Stimulated activated CD8-positive, alpha-beta memory T cell treated with anti-CD3 and anti-CD28 coated beads, Interleukin-7, amount 100 ng/mL, for 48 hours (primary cell): ENCODE results near the gene NUTF2.
"Not testable (repeated sequence)": the region's sequence is repeated elsewhere in the genome, so short reads cannot be mapped to it uniquely, and the experiment has no call there.

Experiments
- DNase-seq, 2 donors: peaks; one replicate each; pipeline ENCODE4 v3.0.0-alpha.2; 2020; ENCODE audit warnings: low read depth in 1 of 2; ENCODE audit errors: extremely low read depth in 1 of 2

The NUTF2 gene

GRCh38 chr16:67837190-67837589 lies 9.5 kb upstream of the NUTF2 start:
- DNase-seq: not testable (repeated sequence)

DNA sequence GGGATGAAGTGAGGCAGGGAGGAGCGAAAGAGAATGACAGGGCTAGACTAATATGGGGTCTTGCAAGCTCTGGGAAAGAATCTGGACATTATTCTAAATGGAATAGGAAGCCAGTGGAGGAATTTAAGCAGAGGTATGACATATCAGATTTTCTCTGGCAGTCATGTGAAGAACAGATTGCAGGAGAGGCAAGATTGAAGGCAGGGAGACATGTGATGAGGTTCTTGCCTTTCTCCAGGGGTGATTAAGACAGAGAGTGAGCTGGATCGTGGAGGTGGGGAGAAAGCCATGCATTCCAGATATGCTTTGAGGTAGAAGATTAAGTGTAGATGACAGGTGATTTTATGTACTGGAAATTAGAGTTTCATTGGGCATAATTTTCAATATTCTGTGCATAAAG lies 8.9 kb upstream of the NUTF2 start:
- DNase-seq: no peak

DNA sequence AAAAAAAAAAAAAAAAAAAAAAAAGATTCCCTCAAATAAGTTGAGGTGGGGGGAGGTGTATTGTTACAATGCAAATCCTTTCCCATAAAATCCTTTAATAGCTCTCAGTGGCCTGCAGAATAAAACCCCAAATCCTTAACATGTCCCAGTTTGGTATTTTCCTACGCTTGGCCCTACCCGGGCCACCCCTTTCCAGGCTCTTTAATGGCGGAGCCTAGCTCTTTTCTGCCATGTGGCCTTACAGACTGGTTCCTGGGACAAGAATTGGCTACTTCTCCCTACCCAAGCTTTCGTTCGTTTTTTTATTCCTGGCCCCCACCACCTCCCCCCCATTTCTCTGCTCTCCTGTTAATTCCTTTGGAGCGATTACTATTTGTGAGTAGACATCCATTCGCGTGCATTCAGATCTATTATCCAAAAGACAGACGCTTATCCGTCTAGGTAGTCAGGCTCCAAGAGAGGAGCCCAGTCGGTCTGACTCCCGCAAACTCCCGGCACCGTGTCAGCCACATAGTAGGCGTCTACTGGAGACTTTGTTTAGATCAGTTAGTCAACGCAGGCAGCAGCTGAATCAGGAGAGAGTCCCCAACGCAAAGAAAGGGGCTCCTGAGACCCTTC lies 5.4 kb upstream of the NUTF2 start:
- DNase-seq: no peak

DNA sequence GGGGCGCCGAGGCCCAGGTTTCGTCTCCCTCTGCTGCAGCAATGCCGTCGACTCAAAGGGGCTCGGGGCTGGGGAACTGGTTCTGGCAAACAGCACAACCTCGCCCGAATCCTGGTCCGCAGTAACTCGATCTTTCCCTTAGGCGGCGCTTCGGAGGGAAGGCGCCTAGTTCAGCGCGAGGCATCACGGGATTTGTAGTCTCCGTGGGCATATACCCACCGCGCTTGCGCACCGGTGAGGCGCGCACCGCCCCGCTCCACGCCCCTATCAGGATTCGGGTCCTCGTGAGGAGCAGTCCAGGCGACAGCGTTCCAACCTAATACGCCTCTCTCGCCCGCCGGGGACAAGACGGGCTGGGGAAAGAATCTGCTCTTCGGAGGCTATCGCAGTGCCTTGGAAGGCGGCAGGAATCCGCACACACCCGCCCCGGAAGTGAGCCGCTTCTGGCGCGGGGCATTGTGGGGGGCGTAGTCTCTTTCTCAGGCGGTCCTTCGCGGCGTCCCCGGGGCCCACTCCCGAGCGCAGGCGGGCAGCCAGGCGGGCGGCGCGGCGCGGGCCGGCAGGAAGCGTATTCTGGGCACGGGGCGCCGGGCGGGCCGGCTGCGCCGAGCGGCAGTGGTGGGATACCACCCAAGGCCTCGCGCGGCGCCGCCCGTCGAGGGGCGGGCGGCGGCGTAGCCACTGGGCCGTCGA lies 4.8 kb upstream of the NUTF2 start, which contains the start of gene THAP11:
THAP11 (plus strand) TSS at position 505 of the 693 bp plus-strand sequence. CDS start 235 bp downstream, outside the sequence.
- peak; percentile 77 to 90 for DNase-seq

DNA sequence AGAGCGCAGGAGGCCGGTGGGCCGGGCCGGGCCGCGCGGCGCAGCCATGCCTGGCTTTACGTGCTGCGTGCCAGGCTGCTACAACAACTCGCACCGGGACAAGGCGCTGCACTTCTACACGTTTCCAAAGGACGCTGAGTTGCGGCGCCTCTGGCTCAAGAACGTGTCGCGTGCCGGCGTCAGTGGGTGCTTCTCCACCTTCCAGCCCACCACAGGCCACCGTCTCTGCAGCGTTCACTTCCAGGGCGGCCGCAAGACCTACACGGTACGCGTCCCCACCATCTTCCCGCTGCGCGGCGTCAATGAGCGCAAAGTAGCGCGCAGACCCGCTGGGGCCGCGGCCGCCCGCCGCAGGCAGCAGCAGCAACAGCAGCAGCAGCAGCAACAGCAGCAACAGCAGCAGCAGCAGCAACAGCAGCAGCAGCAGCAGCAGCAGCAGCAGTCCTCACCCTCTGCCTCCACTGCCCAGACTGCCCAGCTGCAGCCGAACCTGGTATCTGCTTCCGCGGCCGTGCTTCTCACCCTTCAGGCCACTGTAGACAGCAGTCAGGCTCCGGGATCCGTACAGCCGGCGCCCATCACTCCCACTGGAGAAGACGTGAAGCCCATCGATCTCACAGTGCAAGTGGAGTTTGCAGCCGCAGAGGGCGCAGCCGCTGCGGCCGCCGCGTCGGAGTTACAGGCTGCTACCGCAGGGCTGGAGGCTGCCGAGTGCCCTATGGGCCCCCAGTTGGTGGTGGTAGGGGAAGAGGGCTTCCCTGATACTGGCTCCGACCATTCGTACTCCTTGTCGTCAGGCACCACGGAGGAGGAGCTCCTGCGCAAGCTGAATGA lies 4.0 kb upstream of the NUTF2 start:
- DNase-seq: peak; percentile 40 to 44

GRCh38 chr16:67843343-67843765 lies 3.4 kb upstream of the NUTF2 start:
- DNase-seq: no peak

DNA sequence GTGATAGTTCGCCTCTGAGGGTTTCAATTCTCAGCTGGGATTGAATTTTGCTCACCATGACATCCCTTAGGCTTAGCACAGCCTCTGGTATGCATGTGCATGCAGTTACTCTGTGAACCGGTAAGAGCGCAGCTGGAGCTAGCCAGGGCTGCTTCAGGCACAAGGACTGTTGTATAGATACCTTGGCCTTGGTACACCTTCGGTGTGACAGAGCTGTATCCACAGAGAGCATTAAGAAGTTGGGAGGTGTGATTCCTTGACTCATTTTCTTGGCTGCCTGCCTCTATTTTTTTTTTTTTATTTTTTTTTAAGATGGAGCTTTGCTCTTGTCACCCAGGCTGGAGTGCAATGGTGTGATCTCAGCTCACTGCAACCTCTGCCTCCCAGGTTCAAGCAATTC lies 2.2 kb upstream of the NUTF2 start:
- DNase-seq: no peak

DNA sequence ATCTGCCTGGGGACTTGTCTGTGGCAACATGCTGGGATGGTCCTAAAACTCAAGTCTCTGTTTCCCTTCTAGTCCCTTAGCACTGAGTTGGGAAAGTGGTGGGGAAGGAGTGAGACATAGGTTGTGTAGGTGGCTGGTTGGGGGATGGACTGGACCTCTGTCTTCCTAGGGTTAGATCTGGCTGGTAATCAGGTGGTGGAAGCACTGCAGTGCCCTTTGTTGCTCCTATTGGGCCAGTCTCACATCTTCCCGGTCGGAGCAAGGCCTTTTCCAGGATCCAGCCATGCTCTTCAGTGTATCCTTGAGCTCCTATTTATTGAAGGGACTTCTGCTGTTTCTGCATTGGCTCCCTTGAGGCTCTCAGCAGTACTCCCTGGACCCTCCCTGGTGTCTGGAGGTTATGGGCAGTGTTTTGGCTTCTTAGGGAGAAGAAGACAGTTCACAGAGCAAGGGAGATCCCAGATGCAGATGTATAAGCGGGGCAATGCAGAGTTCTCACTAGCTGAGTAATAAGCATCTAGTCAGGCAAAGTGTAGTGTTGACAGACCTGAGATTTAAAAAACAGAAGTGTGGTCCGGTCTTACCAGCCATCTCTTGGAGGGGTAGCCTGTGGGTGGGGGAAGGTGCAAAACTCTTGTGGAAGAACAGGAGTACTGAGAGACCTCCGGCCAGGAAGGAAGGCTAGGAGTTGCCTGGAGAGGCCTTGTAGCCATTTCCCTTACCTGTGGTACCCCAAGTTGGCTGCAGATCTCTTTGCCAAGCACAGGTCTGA lies 1.3 kb upstream of the NUTF2 start:
- DNase-seq: no peak

- DNase-seq: no peak
Measured at GRCh38 chr16:67846063-67846319, 742 bp upstream of the NUTF2 start.

GRCh38 chr16:67847064-67847861 lies 530 bp downstream of the NUTF2 start, which contains the start of gene CENPT:
TSS of gene CENPT (minus strand) at chr16:67847693. CDS start at chr16:67833859, 13,834 bp downstream.
- DNase-seq: peak in 1 of 2 donors; percentile 29

- DNase-seq: no peak
Measured at GRCh38 chr16:67848118-67848517, 1.4 kb downstream of the NUTF2 start.

DNA sequence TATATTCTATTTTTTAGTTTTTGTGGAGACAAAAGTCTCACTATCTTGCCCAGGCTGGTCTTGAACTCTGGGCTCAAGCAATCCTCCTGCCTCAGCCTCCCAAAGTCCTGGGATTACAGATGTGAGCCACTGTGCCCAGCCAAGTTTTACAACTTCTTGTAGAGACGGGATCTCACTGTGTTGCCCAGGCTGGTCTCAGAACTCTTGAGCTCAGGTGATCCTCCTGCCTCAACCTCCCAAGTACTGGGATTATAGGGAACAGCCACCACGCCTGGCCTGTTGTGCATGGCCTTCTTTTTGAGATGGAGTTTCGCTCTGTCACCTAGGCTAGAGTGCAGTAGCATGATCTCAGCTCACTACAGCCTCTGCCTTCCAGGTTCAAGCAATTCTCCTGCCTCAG lies 6.9 kb downstream of the NUTF2 start:
- no peak for DNase-seq

GRCh38 chr16:67855789-67856188 lies 9.1 kb downstream of the NUTF2 start:
- DNase-seq: no peak

DNA sequence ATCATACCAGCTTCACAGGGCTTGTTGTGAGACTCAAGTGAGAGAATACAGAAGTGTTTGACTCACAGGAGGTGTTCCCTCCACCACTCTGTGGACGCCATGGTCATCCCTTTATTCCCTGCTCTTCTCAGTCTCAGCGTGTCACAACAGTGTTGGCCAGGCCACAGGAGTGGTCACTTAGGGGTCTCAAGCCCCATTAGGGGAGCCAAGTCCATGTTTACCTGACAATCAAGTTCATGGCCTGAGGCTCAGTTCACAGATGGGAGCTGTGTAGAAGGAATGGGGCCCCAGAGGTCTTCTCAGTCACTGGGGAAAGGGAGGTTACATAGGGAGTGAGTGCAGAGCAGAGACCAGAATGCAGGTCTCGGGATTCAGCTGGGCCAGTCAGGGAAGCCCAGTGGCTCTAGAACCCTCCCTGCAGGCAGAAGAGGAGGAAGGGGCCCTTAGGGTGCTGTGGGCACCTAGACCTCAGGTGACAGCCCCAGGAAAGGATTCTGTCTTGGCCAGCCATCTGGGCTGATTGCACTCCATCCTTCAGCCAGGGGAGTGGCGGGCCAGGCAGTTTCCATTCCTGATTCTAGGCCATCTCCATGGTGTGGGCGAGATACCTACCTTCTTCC lies 10.3 kb downstream of the NUTF2 start:
- DNase-seq: no peak

DNA sequence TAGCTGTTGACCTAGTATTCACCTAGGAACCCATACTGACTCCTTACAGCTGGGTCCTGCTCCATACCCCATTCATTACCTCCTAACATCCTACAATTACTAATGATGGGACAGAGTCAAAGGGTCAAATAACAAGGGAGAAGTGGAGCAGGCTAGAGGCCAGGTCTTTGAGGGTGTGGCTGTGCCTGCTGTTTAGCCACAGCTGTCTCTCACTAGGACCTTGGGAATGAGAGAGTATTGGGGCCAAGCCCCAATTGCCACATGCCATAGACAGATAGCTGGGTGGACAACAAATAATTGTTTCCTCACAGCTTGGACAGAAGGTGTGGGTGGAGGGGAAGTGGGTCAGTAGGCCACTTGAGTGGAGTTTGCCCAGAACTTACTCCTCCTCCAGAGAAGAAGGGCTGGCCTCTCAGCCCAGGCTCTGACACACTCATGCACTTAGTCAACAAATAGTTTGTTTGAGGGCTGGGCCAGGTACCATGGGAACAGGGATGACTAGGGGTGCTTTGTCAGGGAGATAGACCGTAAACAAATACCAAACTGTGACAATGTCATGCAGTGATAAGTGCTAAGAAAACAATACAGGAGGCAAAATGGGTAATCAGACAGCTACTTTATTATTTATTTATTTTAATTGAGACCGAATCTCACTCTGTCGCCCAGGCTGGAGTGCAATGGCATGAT lies 11.0 kb downstream of the NUTF2 start:
- DNase-seq: peak in 1 of 2 donors; percentile 18

- no peak for DNase-seq
Measured at GRCh38 chr16:67858500-67858899, 11.8 kb downstream of the NUTF2 start.

DNA sequence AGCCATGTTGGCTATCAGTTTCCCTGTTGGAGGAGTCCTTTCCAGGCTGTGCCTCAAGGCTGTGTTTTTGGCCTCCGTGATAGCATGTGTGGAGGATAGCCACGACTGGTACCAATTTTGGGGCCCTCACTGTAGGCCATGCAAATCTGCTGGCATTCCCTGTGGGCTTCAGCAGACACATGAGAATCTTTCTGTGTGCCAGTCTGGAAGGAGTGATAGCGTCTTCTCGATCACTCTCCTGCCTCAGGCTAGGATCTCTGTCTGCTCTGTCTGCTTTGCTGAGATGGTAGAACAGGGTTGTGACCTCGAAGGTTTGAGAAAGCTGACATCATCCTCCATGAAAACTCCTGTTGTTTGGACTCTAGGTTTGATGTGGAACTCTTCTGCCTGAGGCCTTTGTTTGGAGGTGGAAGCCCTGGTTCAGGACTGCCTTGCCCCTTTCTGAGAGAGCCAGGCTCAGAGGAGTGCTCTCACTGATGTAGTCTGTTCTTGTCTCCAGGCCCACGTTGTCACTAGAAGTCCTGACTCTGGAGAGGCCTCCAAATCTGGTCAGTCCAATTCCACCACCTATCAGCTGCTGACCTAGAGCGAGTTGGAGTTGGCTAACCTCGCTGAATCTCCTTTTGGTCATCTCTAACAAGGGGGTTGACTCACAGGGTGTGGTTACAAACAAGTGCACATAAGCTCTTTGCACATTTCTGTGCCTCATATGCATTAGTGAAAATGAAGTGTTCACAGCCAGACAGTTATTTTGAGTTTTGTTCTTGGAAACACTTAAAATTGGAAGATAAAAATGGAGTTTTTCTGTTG lies 14.1 kb downstream of the NUTF2 start:
- DNase-seq: no peak

- no peak for DNase-seq
Measured at GRCh38 chr16:67861877-67862276, 15.1 kb downstream of the NUTF2 start.
